Effector memory CD8-positive, alpha-beta T cell (primary cell): ENCODE results near the gene MRPL53.
A peak's percentile ranks its signal among the peaks of the same experiment; 100 is the strongest.
"Not testable (repeated sequence)": the region's sequence is repeated elsewhere in the genome, so short reads cannot be mapped to it uniquely, and the experiment has no call there.

ENCODE experiments used
- ATAC-seq: fragments of 150-1000 bp; cut with Tn5 transposase; replicated peaks from 2 replicates; pipeline ENCODE4 v1.10.0; 2021; ENCODE audit warnings: mild to moderate bottlenecking, moderate library complexity
- DNase-seq, 3 experiments: peaks; one replicate each; pipeline ENCODE4 v3.0.0; 2021
- H3K27ac Mint-ChIP-seq, 2 donors: one replicate each; pipeline ENCODE4 v1.8.0; 2022; ENCODE audit warnings: mild to moderate bottlenecking in 2 of 2, mixed read lengths in 2 of 2, moderate library complexity in 2 of 2
- H3K27me3 Mint-ChIP-seq, 2 donors: one replicate each; pipeline ENCODE4 v1.8.0; 2022; ENCODE audit warnings: mixed read lengths in 2 of 2
- H3K36me3 Mint-ChIP-seq: one replicate; pipeline ENCODE4 v1.8.0; 2022; ENCODE audit warnings: mild to moderate bottlenecking, moderate library complexity, mixed read lengths; ENCODE audit not compliant: insufficient read depth
- H3K4me1 Mint-ChIP-seq, 2 donors: one replicate each; pipeline ENCODE4 v1.8.0; 2022; ENCODE audit warnings: low read depth in 2 of 2, mixed read lengths in 2 of 2
- H3K4me3 Mint-ChIP-seq, 2 donors: one replicate each; pipeline ENCODE4 v1.8.0; 2022; ENCODE audit warnings: mild to moderate bottlenecking in 2 of 2, mixed read lengths in 2 of 2, moderate library complexity in 2 of 2
- H3K9me3 Mint-ChIP-seq, 2 donors: one replicate each; pipeline ENCODE4 v1.8.0; 2022; ENCODE audit warnings: mixed read lengths in 2 of 2

The MRPL53 gene

DNA sequence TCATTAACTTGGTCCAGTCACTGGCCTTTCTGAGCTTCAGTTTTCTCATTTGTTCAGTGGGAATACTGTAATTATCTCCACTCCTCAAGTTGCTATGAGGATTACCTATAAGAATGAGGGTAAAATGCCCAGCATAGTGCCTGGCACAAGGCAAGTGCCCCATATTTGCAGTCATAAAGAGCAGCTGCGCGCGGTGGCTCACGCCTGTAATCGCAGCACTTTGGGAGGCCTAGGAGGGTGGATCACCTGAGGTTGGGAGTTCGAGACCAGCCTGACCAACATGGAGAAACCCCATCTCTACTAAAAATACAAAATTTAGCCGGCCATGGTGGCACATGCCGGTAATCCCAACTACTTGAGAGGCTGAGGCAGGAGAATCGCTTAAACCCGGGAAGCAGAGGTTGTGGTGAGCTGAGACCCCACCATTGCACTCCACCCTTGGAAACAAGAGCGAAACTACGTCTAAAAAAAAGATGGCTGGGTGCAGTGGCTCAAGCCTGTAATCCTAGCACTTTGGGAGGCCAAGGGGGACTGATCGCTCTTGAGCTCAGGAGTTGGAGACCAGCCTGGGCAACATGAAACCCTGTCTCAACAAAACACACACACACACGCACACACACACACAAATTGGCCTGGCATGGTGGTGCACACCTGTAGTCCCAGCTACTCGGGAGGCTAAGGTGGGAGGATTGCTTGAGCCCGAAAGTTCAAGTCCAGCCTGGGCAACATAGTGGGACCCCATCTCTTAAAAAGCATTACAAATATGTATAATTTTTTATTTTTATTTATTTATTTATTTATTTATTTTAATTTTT is 29.8 kb downstream of the MRPL53 start:
- not testable (repeated sequence) for ATAC-seq, DNase-seq, H3K4me1 Mint-ChIP-seq, H3K9me3 Mint-ChIP-seq, H3K36me3 Mint-ChIP-seq
- H3K27me3 Mint-ChIP-seq = peaks cover 23 to 58% of the 10 kb centered on the region in 2 donors
- peak overlapping the region in 1 of 2 donors; percentile 32 for H3K27ac Mint-ChIP-seq
- peak overlapping the region; percentile 75 to 76 for H3K4me3 Mint-ChIP-seq

DNA sequence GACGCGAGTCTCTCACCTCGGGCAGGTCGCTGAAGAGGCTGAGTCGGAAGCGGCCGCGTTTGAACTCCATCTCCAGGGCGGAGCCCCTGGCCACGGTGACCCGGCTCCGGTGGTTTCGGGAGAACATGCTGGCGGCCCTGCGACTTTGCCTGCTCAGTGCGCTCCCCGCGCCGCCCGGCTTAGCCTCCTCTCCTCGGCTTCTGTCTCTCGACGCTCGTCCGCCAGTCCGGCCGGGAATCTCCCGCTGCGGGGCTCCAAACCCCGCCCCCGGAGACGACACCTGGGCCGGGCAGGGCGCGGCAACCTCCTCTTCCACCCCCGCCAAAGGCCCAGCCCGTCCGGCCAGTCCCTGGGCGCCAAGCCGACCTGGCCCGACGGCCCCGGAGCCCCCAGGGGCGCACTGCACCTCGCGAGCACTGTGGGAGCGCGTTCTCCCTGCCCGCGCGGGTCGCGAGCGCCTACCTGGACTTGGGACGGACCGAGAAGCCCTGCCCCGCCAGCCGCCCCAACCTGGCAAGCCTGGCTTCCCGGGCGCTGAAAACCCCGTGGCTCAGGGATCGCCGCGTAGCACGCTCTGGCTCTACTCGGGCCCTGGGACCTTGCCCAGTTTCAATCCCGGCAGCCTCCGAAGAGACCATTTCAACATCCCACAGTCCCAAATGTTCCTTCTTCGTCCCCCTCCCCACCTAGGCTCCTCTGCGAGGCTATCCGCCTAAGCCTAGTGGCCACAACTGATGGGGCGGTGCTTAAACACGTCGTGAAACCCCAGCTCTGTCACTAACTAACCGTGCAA is 30.6 kb downstream of the MRPL53 start, which contains the start of gene RTKN:
Gene RTKN (minus strand): TSS at position 248 of the 793 bp plus-strand sequence. CDS start 121 bp downstream, at position 127.
- Mint-ChIP-seq H3K27ac (peak within 1 kb of the TSS; percentile 32 to 68), H3K36me3 (peaks cover 4% of the 10 kb centered on the region), H3K9me3 (no peaks in the 10 kb centered on the region), H3K4me1 (peaks cover 8 to 10% of the 10 kb centered on the region in 2 donors), H3K27me3 (peaks cover 23 to 58% of the 10 kb centered on the region in 2 donors), H3K4me3 (peak within 1 kb of the TSS; percentile 75 to 76)
- ATAC-seq (peak; percentile 82), DNase-seq (peak in 2 of 3 experiments; percentile 46 to 52)

DNA sequence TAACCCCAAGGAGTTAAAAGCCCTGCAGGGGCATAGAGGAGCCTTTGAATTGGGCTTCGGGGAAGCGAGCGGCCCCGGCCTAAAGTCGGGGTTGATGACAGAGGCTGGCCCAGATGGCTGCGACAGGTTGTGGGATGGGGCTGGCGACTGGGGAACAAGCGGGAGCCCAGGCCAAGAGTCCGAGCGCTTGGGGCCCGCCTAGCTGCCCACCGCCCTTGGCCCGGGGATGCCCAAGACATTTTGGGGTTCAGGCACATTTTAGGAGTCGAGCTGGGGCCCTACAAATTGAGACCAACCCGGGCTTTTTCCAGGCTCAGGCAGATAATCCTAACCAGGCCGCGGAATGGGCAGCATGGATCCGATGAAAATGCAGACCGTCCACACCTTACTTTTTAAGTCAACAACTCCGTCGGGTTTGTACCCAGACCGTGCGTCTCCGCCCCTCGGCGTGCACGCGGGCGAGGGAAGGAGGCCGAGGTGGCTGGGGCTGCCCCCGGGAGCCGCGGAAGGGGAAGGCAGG is 31.2 kb downstream of the MRPL53 start:
- no peak for DNase-seq
- peak overlapping the region; percentile 54 to 75 for H3K4me3 Mint-ChIP-seq
- peaks cover 23 to 58% of the 10 kb centered on the region in 2 donors for H3K27me3 Mint-ChIP-seq
- peaks cover 8 to 10% of the 10 kb centered on the region in 2 donors for H3K4me1 Mint-ChIP-seq
- peak overlapping the region in 1 of 2 donors; percentile 68 for H3K27ac Mint-ChIP-seq
- no peak for ATAC-seq
- H3K9me3 Mint-ChIP-seq = no peaks in the 10 kb centered on the region
- peaks cover 4% of the 10 kb centered on the region for H3K36me3 Mint-ChIP-seq

DNA sequence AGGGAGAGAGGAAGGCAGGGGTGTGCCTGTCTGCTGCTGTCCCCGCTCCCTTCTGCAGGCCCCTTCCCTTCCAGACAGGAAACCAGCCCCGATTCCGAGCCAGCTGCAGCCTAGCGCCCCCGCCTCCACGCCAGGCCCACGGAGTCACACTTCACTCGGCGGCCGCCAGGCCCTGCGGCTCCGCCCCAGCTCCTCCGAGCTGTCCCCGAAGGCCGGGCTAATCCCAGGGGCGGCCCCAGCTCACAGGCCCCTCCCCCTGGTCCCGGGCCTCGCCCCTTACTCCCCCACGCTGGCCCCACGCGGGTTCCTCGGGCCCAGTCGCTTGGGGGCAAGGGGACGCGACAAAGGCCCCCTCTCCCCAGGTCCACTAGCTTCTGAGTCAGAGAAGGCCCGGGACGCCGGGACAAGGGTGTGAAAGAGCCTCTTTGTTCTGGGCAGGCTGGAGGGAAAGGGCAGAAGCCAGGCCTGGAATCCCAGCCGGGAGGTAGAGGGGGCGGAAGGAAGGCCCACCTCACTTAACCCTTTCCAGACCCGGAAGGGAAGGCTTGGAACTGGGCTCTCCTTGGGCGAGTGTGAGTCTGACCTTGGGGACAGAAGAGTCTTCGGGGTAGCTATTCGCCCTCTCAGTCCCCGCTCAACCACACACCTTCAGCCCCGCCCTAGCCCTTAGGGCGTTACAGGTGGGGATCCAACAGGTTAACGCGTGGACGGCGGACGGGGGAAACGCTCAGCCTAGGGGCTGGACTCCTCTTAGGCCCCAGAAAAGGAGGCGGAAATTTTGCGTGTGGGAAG is 31.9 kb downstream of the MRPL53 start:
- DNase-seq (peak; percentile 16 to 32 (median 31)), ATAC-seq (peak; percentile 68)
- Mint-ChIP-seq H3K27ac (peak overlapping the region in 1 of 2 donors; percentile 68), H3K4me3 (peak overlapping the region; percentile 54 to 61), H3K36me3 (peaks cover 4% of the 10 kb centered on the region), H3K4me1 (peaks cover 8 to 10% of the 10 kb centered on the region in 2 donors), H3K27me3 (peaks cover 23 to 57% of the 10 kb centered on the region in 2 donors), H3K9me3 (no peaks in the 10 kb centered on the region)

DNA sequence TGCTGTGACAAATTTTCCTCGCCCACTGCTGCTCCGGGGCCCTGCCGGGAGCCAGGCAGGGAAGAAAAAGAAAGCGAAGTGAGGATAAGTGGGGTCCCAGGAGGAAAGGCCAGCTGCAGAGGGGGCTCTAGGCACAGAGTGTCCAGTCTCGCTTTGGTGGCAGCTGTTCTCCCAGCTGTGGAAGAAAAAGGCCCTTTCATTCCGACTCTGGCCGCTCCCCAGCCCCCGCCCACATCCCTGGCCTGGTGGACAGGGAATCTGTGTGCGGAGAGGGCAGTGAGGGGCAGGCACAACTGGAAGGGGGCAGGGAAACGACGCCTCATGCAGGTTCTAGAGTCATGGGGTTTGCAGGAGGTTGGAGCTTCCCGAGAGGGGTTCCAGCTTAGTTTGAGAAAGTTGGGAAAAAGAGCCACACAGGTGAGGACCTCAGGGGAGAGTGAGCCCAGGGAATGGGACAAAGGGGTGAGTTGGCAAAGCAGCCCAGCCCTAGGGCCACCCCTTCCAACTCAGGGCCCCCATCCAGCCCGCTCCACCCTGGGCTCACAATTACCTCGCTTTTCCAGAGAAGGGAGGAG is 32.6 kb downstream of the MRPL53 start:
- Mint-ChIP-seq H3K4me3 (peak overlapping the region; percentile 52 to 61), H3K27ac (no peak overlapping the region), H3K36me3 (no peaks in the 10 kb centered on the region), H3K4me1 (peaks cover 8 to 10% of the 10 kb centered on the region in 2 donors), H3K9me3 (no peaks in the 10 kb centered on the region), H3K27me3 (peaks cover 23 to 51% of the 10 kb centered on the region in 2 donors)
- DNase-seq (no peak), ATAC-seq (no peak)

DNA sequence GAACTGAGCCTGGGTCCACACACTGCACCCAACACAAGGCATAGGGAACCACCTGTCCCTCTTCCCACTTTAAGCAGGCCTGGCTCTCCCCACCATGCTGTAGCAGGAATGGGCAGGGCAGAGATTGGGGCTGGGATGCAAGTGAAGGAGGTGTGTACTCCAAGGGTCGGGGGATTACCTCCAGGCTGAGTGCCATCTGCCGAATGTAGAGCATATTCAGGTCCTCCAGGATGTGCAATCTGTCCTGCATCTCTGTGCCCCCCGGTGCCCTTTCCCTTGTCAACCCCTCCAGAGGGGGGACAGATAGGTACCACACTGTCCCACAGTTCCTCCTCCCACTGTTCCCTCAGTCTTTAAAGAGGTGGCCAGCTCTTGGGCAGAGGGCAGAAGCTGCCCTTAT is 33.1 kb downstream of the MRPL53 start:
- no peaks in the 10 kb centered on the region for H3K9me3 Mint-ChIP-seq
- peaks cover 8 to 10% of the 10 kb centered on the region in 2 donors for H3K4me1 Mint-ChIP-seq
- H3K27me3 Mint-ChIP-seq = peaks cover 23 to 45% of the 10 kb centered on the region in 2 donors
- no peak for DNase-seq
- no peaks in the 10 kb centered on the region for H3K36me3 Mint-ChIP-seq
- ATAC-seq = no peak
- H3K4me3 Mint-ChIP-seq = peak overlapping the region; percentile 3 to 61
- H3K27ac Mint-ChIP-seq = peak overlapping the region in 1 of 2 donors; percentile 11

DNA sequence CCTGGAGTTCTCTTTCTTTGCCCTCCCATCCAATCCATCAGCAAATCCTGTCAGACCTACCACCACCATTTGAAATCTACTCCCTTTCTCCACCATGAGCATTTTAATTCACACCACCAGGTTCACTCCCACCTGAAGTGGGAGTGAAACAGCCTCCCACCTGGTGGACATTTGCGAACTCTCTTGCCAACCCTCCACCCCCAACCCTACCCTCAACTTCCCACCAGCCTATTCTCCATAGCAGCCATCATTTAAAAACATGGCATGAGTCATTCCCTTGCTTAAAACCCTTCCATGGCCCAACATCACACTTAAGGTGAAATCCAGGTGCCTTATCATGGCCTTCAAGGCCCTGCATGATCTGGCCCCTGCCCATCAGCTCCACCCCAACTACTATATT is 34.2 kb downstream of the MRPL53 start:
- ATAC-seq (no peak), DNase-seq (no peak)
- Mint-ChIP-seq H3K9me3 (no peaks in the 10 kb centered on the region), H3K27me3 (peaks cover 23 to 41% of the 10 kb centered on the region in 2 donors), H3K4me1 (peaks cover 8 to 10% of the 10 kb centered on the region in 2 donors), H3K27ac (peak overlapping the region in 1 of 2 donors; percentile 11), H3K36me3 (no peaks in the 10 kb centered on the region), H3K4me3 (no peak overlapping the region)

DNA sequence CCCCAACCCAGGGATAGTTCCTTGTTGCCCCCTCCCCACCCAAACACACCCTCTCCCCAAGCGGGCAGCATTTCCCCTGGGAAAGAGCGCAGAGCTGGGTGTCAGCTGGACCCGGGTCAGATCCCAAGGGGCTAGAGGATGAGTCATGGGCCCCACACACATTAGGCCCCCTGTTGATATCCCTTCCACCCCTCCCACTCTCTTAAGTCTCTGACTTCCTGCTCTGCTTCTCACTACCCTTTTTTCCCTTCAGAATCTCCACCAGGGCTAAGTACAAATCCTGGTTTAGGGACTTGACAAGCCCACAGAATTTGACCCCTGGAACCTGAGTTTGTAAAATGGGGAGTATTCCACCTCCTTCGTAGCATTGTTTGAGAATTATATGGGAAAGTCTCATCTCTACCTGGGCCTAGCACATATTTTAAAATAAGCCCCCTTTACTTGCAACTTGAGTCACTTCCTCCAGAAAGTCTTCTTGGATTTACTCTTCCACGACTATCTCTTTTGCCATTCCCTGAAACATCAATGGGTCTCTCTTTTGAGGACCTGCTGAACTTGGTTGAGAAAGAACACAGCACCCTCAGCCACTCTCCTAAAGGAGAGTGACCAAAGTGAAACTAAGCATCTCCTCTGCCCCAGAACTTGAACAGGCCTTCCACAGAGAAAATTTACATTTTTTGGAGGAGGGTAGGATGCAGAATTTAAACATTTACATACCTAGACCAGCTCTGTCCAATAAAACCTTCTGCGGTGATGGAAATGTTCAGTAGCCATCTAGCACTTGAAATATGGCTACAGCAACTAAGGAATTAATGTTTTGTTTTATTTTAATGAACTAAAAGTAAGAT is 35.4 kb downstream of the MRPL53 start:
- Mint-ChIP-seq H3K9me3 (no peaks in the 10 kb centered on the region), H3K27me3 (peaks cover 17 to 33% of the 10 kb centered on the region in 2 donors), H3K27ac (peak overlapping the region in 1 of 2 donors; percentile 16), H3K4me1 (peaks cover 8 to 10% of the 10 kb centered on the region in 2 donors), H3K4me3 (no peak overlapping the region), H3K36me3 (no peaks in the 10 kb centered on the region)
- DNase-seq = no peak
- ATAC-seq = no peak

DNA sequence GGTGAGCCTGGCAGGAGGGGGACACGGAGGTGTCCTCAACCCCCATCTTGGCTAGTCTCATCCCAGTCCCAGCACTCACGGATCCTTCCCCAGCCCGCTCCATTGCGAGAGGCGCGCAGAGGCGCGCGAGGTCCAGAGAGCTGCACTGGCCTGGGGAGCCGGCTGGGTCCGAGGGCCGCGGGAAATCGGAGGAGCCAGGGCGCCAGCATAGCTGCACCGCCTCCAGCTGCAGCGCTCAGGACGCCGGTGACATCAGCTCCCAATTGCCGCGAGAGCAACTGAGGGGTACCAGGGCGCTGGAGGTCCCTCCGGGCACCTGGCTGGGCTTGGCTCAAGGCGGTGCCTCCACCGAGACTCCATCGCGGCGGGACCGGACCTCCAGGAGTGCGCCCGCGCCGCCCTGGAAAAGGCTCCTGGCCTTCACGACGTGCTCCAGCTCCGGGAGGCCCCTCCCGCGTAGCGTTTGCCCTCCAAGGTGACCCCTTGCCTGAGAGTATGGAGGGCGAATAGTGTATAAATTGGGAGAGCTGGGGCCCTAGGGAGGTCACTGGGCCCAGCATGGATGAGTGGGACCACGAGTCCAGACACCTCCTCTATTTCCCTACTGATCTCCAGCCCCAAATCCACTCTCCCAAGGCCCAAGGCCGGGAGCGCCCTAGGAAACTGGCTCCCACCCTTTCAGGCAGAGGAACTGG is 36.2 kb downstream of the MRPL53 start:
- no peak for ATAC-seq
- no peaks in the 10 kb centered on the region for H3K9me3 Mint-ChIP-seq
- DNase-seq = no peak
- peaks cover 16 to 29% of the 10 kb centered on the region in 2 donors for H3K27me3 Mint-ChIP-seq
- H3K36me3 Mint-ChIP-seq = no peaks in the 10 kb centered on the region
- no peak overlapping the region for H3K4me3 Mint-ChIP-seq
- no peak overlapping the region for H3K27ac Mint-ChIP-seq
- peaks cover 8 to 10% of the 10 kb centered on the region in 2 donors for H3K4me1 Mint-ChIP-seq

DNA sequence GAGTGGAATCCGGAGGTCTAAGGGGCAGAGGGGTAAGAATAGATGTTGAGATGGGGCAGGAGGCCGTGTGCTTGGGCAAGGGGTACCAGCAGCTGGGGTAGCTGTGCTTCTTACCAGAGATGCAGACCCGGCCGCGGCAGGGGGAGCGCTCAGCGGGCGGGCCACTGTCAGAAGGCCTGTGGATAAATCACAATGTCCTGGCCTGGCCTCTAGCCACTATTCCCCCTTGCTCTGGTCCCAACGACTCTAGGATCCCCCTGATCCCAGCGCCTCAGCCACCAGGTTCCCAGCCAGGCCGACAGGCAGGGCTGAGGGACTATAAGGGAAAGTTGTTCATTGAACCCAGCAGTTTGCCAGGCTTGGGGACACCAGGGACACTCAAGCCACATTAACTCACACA is 42.0 kb downstream of the MRPL53 start:
- H3K27me3 Mint-ChIP-seq = no peaks in the 10 kb centered on the region
- no peaks in the 10 kb centered on the region for H3K9me3 Mint-ChIP-seq
- peaks cover 0 to 3% of the 10 kb centered on the region in 2 donors for H3K4me1 Mint-ChIP-seq
- DNase-seq = no peak
- no peaks in the 10 kb centered on the region for H3K36me3 Mint-ChIP-seq
- no peak overlapping the region for H3K4me3 Mint-ChIP-seq
- ATAC-seq = no peak
- H3K27ac Mint-ChIP-seq = peak overlapping the region; percentile 49 to 58
